ENCODE measurements around the gene NOP14.

The NOP14 gene

DNA sequence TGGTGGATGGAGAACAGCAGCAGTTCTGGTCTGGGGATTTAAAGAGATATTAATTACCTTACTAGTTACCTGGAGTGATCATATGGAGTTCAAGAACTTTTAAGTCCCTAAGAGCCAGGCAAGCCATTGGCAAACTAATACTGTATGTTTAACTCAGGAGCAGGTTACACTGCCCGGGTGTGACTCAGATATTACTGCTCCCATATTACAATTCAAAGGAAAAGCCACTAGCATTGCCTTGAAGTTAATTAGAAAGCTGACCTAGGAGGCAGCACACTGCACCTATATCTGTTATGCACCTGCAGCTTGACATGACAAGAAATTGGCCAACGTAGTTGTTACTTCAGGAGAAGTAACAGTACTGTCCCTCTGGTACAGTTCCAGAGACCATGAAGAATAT lies 47.4 kb upstream of the NOP14 start:
- Histone ChIP-seq H3K9me3 (ENCODE audit: insufficient read depth, low read length, severe bottlenecking) (no peaks in the 10 kb centered on the region), H3K4me3 (ENCODE audit: low read depth in 1 of 2, low read length in 2 of 2) (no peak overlapping the region), H4K20me1 (ENCODE audit: insufficient read depth, low read length) (no peaks in the 10 kb centered on the region), H3K79me2 (ENCODE audit: insufficient read depth, low read length) (no peaks in the 10 kb centered on the region), H3K36me3 (ENCODE audit: insufficient read depth, low read length) (no peaks in the 10 kb centered on the region), H3K4me1 (ENCODE audit: insufficient read depth, low read length) (no peaks in the 10 kb centered on the region), H3K27me3 (ENCODE audit: insufficient read depth, low read length, poor library complexity) (no peaks in the 10 kb centered on the region), H2AFZ (ENCODE audit: low read depth, low read length) (no peak overlapping the region), H3K27ac (ENCODE audit: low read length) (no peak overlapping the region), H3K9ac (ENCODE audit: low read depth, low read length) (no peak overlapping the region), H3K4me2 (ENCODE audit: insufficient read depth, low read length) (no peak overlapping the region)
- DNase-seq: no peak
- no peak for TF ChIP-seq EZH2 (IDR thresholded peaks at IDR 0.05; ENCODE audit: borderline replicate concordance, low read depth, low read length, severe bottlenecking)
- TF ChIP-seq, protein P1, sequence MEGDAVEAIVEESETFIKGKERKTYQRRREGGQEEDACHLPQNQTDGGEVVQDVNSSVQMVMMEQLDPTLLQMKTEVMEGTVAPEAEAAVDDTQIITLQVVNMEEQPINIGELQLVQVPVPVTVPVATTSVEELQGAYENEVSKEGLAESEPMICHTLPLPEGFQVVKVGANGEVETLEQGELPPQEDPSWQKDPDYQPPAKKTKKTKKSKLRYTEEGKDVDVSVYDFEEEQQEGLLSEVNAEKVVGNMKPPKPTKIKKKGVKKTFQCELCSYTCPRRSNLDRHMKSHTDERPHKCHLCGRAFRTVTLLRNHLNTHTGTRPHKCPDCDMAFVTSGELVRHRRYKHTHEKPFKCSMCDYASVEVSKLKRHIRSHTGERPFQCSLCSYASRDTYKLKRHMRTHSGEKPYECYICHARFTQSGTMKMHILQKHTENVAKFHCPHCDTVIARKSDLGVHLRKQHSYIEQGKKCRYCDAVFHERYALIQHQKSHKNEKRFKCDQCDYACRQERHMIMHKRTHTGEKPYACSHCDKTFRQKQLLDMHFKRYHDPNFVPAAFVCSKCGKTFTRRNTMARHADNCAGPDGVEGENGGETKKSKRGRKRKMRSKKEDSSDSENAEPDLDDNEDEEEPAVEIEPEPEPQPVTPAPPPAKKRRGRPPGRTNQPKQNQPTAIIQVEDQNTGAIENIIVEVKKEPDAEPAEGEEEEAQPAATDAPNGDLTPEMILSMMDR (IDR thresholded peaks at IDR 0.05; ENCODE audit: borderline replicate concordance, extremely low read depth, low read length, poor library complexity, severe bottlenecking): no peak
- no peak for ATAC-seq (ENCODE audit: insufficient read depth, low read depth)

DNA sequence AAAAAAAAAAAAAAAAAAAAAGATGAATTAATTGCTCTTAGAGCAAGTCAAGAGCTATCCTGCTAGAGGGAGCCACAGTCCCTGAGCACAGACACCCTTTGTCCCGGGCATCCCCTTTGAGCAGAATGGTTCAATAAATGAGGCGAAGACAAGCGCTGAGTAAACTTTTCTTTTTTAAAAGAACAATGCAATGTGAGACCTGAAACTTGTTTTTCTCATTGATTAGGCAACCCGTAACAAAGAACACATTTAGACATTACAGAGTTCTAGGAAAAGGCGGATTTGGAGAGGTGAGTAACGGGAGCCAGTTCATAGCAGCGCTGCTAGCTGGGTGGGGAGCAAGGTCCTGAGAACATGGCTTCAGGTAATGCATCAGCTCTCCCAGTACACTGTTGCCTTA lies 46.2 kb upstream of the NOP14 start:
- no peak overlapping the region for H2AFZ ChIP-seq (ENCODE audit: low read depth, low read length)
- no peaks in the 10 kb centered on the region for H3K9me3 ChIP-seq (ENCODE audit: insufficient read depth, low read length, severe bottlenecking)
- H3K27me3 ChIP-seq (ENCODE audit: insufficient read depth, low read length, poor library complexity): no peaks in the 10 kb centered on the region
- no peaks in the 10 kb centered on the region for H3K79me2 ChIP-seq (ENCODE audit: insufficient read depth, low read length)
- H3K4me2 ChIP-seq (ENCODE audit: insufficient read depth, low read length): no peak overlapping the region
- H3K9ac ChIP-seq (ENCODE audit: low read depth, low read length): no peak overlapping the region
- no peak for ATAC-seq (ENCODE audit: insufficient read depth, low read depth)
- TF ChIP-seq EZH2 (IDR thresholded peaks at IDR 0.05; ENCODE audit: borderline replicate concordance, low read depth, low read length, severe bottlenecking): no peak
- TF ChIP-seq, protein P1 (IDR thresholded peaks at IDR 0.05; ENCODE audit: borderline replicate concordance, extremely low read depth, low read length, poor library complexity, severe bottlenecking): no peak
- no peak overlapping the region for H3K27ac ChIP-seq (ENCODE audit: low read length)
- no peaks in the 10 kb centered on the region for H3K4me1 ChIP-seq (ENCODE audit: insufficient read depth, low read length)
- no peak overlapping the region for H3K4me3 ChIP-seq (ENCODE audit: low read depth in 1 of 2, low read length in 2 of 2)
- H4K20me1 ChIP-seq (ENCODE audit: insufficient read depth, low read length): no peaks in the 10 kb centered on the region
- DNase-seq: no peak
- no peaks in the 10 kb centered on the region for H3K36me3 ChIP-seq (ENCODE audit: insufficient read depth, low read length)

DNA sequence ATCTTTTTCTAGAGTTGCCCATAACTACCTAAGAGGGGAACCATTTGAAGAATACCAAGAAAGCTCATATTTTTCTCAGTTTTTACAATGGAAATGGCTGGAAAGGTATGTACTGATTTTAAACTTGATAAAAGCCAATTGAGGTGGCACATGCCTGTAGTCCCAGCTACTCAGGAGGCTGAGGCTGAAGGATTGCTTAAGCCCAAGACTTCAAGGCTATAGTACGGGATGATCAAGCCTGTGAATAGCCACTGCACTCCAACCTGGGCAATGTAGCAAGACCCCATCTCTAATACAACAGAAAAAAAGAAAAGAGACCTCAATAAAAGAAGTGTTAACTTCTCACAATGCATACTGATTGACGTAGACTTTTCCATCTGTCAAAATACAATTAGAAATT lies 44.5 kb upstream of the NOP14 start:
- ATAC-seq (ENCODE audit: insufficient read depth, low read depth): no peak

More for the DNA sequence above, 44.5 kb upstream of the NOP14 start:
- Histone ChIP-seq H4K20me1 (ENCODE audit: insufficient read depth, low read length) (no peaks in the 10 kb centered on the region), H3K9me3 (ENCODE audit: insufficient read depth, low read length, severe bottlenecking) (no peaks in the 10 kb centered on the region), H3K27me3 (ENCODE audit: insufficient read depth, low read length, poor library complexity) (no peaks in the 10 kb centered on the region), H3K36me3 (ENCODE audit: insufficient read depth, low read length) (no peaks in the 10 kb centered on the region), H3K4me3 (ENCODE audit: low read depth in 1 of 2, low read length in 2 of 2) (no peak overlapping the region), H3K4me2 (ENCODE audit: insufficient read depth, low read length) (no peak overlapping the region), H3K27ac (ENCODE audit: low read length) (no peak overlapping the region), H3K9ac (ENCODE audit: low read depth, low read length) (no peak overlapping the region), H3K79me2 (ENCODE audit: insufficient read depth, low read length) (no peaks in the 10 kb centered on the region), H2AFZ (ENCODE audit: low read depth, low read length) (no peak overlapping the region), H3K4me1 (ENCODE audit: insufficient read depth, low read length) (no peaks in the 10 kb centered on the region)
- no peak for DNase-seq
- TF ChIP-seq EZH2 (IDR thresholded peaks at IDR 0.05; ENCODE audit: borderline replicate concordance, low read depth, low read length, severe bottlenecking): no peak
- TF ChIP-seq, protein P1 (IDR thresholded peaks at IDR 0.05; ENCODE audit: borderline replicate concordance, extremely low read depth, low read length, poor library complexity, severe bottlenecking): no peak
